Activated T-cell treated with anti-CD3 and anti-CD28 coated beads, Interleukin-2, amount 50 U/mL, for 4 hours (primary cell): Measurements from ENCODE around the gene TENM3. TPM values are rescaled to one million over a fixed set of nuclear protein-coding genes. Genes with fewer than 3 reads are reported as not detected.
"Not testable (repeated sequence)": the region's sequence is repeated elsewhere in the genome, so short reads cannot be mapped to it uniquely, and the experiment has no call there.

Experiments used
- ATAC-seq, 2 donors: fragments of 200-7000 bp; cut with Tn5 transposase; one replicate each; pipeline ENCODE4 v1.10.0; 2021
- DNase-seq: peaks from one replicate; pipeline ENCODE4 v3.0.0-alpha.2; 2020
- H3K27me3 Mint-ChIP-seq: one replicate; pipeline ENCODE4 v1.8.0; 2021; ENCODE audit warnings: low read depth, mixed read lengths
- H3K36me3 Mint-ChIP-seq: one replicate; pipeline ENCODE4 v1.8.0; 2022; ENCODE audit warnings: mixed read lengths; ENCODE audit not compliant: insufficient read depth
- H3K4me1 Mint-ChIP-seq: one replicate; pipeline ENCODE4 v1.8.0; 2021; ENCODE audit warnings: low read depth, mixed read lengths
- H3K4me3 Mint-ChIP-seq: one replicate; pipeline ENCODE4 v1.8.0; 2021; ENCODE audit warnings: mild to moderate bottlenecking, moderate library complexity, mixed read lengths
- H3K9me3 Mint-ChIP-seq: one replicate; pipeline ENCODE4 v1.8.0; 2021; ENCODE audit warnings: mixed read lengths
- total RNA-seq, 3 donors: library from RNA; stranded (reverse); gene quantifications; one replicate each; pipeline ENCODE4 v1.2.1, GENCODE V29; 2021

The TENM3 gene
- total RNA-seq, 3 donors from 2014 or later = 0.03 to 0.14 (median 0.13) TPM

DNA sequence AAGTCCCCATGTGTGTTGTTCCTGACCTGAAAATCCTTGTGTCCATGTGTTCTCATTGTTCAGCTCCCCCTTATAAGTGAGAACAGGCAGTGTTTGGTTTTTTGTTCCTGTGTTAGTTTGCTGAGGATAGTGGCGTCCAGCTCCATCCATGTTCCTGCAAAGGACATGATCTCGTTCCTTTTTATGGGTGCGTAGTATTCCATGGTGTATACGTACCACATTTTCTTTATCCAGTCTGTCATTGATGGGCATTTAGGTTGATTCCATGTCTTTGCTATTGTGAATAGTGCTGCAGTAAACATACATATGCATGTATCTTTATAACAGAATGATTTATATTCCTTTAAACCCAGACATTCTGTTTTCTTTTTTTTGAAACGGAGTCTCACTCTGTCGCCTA is 6.2 kb upstream of the TENM3 start:
- H3K36me3 Mint-ChIP-seq, ATAC-seq, DNase-seq, H3K4me3 Mint-ChIP-seq, H3K4me1 Mint-ChIP-seq, H3K27me3 Mint-ChIP-seq, H3K9me3 Mint-ChIP-seq: not testable (repeated sequence)

DNA sequence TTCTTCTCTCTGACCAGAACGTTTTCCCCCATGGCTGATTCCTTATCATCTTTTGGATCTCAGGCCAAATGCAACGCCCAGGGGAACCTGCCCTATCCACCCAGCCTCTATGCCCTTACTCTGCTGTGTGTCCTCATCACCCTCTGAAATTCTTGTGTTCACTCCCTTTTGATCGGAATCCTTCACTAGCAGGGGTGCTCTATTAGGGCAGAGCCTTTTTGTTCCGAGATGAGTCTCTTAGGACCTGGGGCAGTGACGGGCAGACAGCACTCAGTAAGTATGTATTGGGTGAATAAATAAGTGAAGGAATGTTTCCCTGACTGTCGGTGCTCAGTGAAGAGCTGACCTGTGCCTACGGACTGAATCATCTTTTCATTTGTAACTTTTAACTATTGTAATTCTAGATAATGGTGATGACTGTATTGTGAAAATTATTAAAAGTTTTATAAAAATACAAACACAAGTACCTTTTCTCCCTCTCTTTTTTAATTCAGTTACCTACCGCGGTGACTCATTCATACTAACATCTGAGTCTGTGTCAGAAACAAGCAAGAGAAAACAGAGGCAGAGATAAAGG is 4.8 kb upstream of the TENM3 start:
- no peak for ATAC-seq
- H3K27me3 Mint-ChIP-seq = no peaks in the 10 kb centered on the region
- H3K9me3 Mint-ChIP-seq = peaks cover 6% of the 10 kb centered on the region
- H3K36me3 Mint-ChIP-seq = peaks cover 2% of the 10 kb centered on the region
- H3K4me3 Mint-ChIP-seq = no peak overlapping the region
- H3K4me1 Mint-ChIP-seq = no peaks in the 10 kb centered on the region
- no peak for DNase-seq

DNA sequence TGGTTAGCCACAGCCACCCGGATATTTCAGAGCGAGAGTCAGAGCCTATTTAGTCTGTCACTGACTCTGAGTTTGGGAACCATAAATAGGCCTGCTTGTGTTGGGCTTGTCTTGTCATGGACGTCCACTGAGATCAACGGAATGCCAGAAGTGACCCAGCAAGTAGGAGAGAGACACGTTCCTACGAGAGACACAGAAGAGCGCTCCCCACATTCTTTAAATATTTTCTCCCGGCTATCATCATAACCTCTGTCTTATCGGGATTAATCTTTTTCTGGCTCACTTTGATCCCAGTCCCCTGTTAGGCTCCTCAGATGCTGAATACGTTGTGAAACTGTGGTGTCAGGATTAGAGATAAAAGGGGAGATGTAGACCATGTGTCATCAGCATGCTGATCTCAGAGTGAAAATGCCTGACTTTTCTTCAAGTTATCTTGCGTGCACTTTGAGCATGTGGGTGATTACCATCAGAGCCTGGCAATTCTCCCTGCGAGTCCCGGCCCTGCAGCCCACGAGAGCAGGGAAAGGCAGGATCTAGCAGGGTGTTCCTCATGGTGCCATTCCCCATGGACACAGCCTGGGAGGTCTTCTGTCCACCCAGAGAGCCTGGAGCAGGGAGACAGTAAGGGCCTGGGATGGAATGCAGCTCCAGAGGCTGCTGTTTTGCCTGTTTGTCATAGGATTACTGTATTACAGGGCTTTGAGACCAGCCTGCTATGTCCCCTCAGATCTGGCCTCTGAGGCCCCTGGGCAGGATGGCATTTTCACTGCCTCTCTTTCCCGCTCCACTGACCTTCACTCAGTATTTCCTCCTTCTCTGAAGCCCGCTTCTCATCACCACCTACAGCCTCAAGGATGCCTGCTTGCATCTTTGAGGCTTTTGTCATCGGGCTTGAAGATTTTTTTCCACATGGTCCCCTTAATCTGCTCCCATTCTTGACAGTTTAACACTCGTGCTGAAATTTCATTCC is 2.8 kb upstream of the TENM3 start:
- H3K36me3 Mint-ChIP-seq = peaks cover 2% of the 10 kb centered on the region
- DNase-seq (no peak), ATAC-seq (no peak)
- no peaks in the 10 kb centered on the region for H3K27me3 Mint-ChIP-seq
- peaks cover 8% of the 10 kb centered on the region for H3K9me3 Mint-ChIP-seq
- no peak overlapping the region for H3K4me3 Mint-ChIP-seq
- no peaks in the 10 kb centered on the region for H3K4me1 Mint-ChIP-seq

DNA sequence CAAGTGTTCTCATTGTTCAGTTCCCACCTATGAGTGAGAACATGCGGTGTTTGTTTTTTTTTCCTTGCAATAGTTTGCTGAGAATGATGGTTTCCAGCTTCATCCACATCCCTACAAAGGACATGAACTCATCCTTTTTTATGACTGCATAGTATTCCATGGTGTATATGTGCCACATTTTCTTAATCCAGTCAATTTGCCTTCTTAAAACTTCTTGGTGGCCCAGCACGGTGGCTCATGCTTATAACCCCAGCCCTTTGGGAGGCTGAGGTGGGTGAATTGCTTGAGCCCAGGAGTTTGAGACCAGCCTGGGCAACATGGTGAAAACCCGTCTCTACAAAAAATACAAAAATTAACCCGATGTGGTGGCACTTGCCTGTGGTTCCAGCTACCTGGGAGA is 942 bp upstream of the TENM3 start:
- DNase-seq, H3K4me1 Mint-ChIP-seq: not testable (repeated sequence)
- peaks cover 13% of the 10 kb centered on the region for H3K9me3 Mint-ChIP-seq

DNA sequence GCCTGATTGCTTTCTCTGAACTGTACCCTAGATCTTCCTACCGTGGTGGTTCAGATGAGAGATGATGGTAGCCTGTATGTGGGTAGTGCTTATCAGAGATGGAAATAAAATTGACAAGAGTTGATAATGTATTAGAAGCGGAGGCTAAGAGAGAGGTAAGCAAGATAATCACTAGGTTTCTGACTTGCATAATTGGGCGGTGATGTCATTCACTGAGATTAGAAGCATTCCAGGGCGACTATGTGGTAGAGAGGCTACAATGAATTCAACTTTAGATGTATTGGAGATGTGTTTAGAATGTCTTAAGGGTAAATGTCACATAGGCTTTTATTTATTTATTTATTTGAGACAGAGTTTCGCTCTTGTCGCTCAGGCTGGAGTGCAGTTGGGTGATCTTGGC is 415 bp upstream of the TENM3 start:
- no peak for ATAC-seq
- Mint-ChIP-seq H3K4me1 (no peaks in the 10 kb centered on the region), H3K9me3 (peaks cover 13% of the 10 kb centered on the region), H3K4me3 (no peak overlapping the region), H3K27me3 (no peaks in the 10 kb centered on the region), H3K36me3 (peaks cover 2% of the 10 kb centered on the region)
- no peak for DNase-seq

More for the DNA sequence above, 942 bp upstream of the TENM3 start:
- H3K36me3 Mint-ChIP-seq, H3K4me3 Mint-ChIP-seq, H3K27me3 Mint-ChIP-seq, ATAC-seq: not testable (repeated sequence)

DNA sequence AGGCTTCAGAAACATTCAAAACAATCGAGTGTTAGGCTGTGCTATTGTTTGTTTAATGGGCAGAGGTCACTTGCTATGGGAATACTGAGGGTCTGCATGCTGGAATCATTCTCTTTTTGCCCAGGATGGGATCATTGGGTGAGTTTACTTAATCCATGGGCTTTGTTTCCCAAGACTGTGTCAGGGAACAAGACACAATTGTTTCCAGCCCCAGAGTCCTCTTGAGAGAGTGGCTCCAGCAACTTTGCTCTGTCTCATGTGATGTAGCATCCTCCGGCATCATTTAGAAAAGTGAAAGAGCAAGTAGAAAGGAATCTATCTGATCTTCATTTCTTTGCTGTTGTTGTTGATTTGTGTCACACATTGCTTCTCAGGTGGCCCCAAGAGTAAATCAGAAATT is 1.8 kb downstream of the TENM3 start:
- Mint-ChIP-seq H3K9me3 (peaks cover 13% of the 10 kb centered on the region), H3K4me1 (no peaks in the 10 kb centered on the region), H3K36me3 (peaks cover 2% of the 10 kb centered on the region), H3K4me3 (no peak overlapping the region), H3K27me3 (no peaks in the 10 kb centered on the region)
- ATAC-seq (no peak), DNase-seq (no peak)

DNA sequence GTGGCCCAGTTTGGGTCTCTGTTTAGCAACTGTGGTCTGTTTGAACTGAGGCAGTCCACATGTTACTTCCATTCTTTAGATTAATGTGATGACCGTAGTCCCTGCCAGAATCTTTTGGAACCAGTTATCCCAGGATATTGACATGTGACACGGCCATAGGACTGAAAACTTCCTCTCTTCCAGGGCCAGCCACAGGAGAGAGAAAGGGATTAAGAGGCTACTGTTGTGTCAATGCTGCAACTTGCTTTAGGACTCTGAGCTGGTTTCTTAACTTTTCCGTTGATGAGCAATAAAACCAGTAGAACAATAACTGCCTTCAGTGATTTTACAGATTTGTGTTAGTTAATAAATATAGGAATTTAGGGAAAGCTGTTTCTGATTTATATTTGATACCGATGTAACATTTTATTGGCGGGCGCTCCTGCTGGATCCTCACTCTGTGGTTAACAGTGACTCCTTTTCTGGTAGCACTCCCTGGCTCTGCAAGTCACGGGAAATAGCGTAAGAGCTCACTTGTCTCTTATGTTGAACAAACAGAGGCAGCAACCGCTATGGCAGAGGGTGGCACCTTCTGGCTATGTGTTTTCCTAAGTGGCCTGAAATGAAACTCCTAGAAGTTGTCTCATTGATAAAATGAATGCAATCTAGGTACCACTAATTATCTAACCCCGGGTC is 2.5 kb downstream of the TENM3 start:
- no peak overlapping the region for H3K4me3 Mint-ChIP-seq
- peaks cover 13% of the 10 kb centered on the region for H3K9me3 Mint-ChIP-seq
- ATAC-seq (no peak), DNase-seq (no peak)
- no peaks in the 10 kb centered on the region for H3K4me1 Mint-ChIP-seq
- peaks cover 2% of the 10 kb centered on the region for H3K36me3 Mint-ChIP-seq
- no peaks in the 10 kb centered on the region for H3K27me3 Mint-ChIP-seq

DNA sequence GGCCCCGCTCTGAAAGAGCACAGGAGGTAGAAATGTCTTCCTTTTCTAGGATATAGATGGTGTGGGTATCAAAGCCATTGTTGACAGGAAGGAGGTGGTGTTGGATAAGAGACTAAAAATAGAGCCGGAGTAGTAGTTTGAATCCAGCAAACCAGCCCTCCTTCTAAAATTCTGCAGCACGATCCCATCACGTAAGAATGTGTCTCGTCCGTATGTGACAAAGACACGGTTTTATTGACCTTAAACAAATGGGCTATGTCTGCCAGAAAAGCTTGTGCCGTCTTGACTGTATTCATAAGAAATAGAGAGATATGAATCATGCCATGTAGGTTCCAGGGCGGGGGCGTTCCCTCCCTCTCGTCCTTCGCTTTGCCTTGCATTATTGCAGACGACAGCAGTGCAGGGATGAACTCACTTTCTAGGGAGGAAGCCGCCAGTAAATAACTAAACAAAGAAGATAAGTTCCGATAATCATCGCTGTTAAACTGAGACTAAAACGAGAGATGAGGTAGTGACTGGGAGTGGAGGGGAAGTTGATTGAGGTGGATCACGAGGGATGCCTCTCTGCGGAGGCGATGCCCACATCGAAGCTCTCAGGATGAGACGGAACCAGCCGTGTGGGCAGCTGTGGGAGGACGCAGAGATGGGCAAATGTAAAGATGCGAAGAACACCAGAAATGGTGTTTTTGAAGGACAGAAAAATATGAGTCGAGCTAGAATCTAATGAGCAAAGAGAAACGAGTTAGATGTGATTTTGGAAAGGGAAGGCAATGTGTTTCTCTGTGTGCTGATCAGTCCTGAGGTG is 3.4 kb downstream of the TENM3 start:
- Mint-ChIP-seq H3K9me3 (peaks cover 13% of the 10 kb centered on the region), H3K4me3 (no peak overlapping the region), H3K4me1 (no peaks in the 10 kb centered on the region), H3K36me3 (peaks cover 2% of the 10 kb centered on the region), H3K27me3 (no peaks in the 10 kb centered on the region)
- DNase-seq (no peak), ATAC-seq (no peak)

DNA sequence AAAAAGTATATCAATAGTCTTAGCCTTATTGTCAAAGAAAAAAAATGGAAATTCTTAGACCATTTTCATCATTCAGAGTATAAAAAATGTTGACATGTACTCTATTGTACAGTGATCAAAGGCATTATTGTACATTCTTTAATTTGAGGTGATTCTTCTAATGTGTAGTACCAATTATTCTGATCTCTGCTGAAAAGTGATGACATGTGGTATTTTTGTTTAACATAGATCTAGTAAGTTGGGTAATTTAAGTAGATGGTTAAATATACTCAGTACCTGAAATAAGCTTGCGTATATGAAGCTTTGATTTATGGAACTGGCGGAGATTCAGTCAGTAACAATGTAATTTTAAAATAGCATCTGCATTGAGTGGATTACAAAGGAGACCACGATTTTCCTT is 5.1 kb downstream of the TENM3 start:
- Mint-ChIP-seq H3K4me1 (no peaks in the 10 kb centered on the region), H3K4me3 (no peak overlapping the region), H3K36me3 (peaks cover 2% of the 10 kb centered on the region), H3K27me3 (no peaks in the 10 kb centered on the region), H3K9me3 (peaks cover 8% of the 10 kb centered on the region)
- DNase-seq (no peak), ATAC-seq (no peak)

DNA sequence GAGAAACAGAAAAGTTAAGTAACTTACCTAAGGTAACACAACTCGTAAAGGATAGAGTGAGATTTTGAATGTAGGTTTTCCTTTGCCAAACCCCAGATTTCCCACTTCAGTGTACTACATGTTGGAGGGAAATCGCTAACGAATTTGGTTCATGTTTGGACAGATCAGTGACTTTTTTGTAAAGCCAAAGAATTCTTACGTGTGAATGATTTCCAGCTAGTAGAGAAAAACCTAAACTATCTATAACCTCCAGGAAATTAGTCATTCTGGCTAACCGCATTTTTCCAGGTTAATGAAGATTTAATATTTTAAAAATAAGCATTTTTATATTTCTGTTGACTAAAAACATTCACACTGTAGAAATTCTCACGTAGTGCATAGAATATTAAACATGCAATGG is 7.2 kb downstream of the TENM3 start:
- Mint-ChIP-seq H3K36me3 (no peaks in the 10 kb centered on the region), H3K4me1 (no peaks in the 10 kb centered on the region)
- no peak for DNase-seq

DNA sequence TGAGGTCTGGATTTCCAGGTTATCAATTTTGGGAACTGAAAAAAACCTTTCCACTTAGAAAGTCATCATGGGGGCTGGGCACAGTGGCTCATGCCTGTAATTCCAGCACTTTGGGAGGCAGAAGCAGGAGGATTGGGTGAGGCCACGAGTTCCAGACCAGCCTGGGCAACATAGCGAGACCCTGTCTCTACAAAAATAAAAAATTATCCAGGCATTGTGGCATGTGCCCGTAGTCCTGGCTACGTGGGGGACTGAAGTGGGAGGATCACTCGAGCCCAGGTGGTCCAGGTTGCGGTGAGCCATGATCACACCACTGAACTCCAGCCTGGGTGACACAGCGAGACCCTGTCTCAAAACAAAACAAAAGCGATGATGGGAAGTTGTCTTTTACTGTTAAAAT is 7.9 kb downstream of the TENM3 start:
- Mint-ChIP-seq H3K36me3 (no peaks in the 10 kb centered on the region), H3K9me3 (peaks cover 5% of the 10 kb centered on the region), H3K27me3 (no peaks in the 10 kb centered on the region), H3K4me3 (no peak overlapping the region), H3K4me1 (no peaks in the 10 kb centered on the region)
- DNase-seq (no peak), ATAC-seq (no peak)

More for the DNA sequence above, 7.2 kb downstream of the TENM3 start:
- H3K9me3 Mint-ChIP-seq = peaks cover 5% of the 10 kb centered on the region
- ATAC-seq = no peak
- no peaks in the 10 kb centered on the region for H3K27me3 Mint-ChIP-seq
- H3K4me3 Mint-ChIP-seq = no peak overlapping the region

DNA sequence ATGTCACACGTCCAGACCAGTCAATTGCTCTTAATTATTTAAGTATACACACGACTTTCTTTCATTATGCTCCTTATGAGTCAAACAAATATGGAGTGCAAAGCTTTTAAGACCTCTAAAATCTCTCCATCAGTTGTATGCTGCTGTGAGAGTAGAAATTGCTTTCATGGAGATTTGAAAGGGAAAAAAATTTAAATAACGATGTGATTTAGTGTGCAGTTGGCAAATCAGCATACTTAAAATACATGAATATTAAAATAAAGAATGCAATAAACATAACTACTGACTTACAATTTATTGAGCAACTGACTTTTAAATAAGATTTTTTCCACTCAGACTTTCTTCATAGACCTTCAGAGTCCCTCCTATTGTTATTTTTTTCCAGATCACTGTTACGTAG is 9.0 kb downstream of the TENM3 start:
- H3K4me1 Mint-ChIP-seq = no peaks in the 10 kb centered on the region
- no peak overlapping the region for H3K4me3 Mint-ChIP-seq
- DNase-seq (no peak), ATAC-seq (no peak)
- no peaks in the 10 kb centered on the region for H3K36me3 Mint-ChIP-seq
- no peaks in the 10 kb centered on the region for H3K9me3 Mint-ChIP-seq
- no peaks in the 10 kb centered on the region for H3K27me3 Mint-ChIP-seq

DNA sequence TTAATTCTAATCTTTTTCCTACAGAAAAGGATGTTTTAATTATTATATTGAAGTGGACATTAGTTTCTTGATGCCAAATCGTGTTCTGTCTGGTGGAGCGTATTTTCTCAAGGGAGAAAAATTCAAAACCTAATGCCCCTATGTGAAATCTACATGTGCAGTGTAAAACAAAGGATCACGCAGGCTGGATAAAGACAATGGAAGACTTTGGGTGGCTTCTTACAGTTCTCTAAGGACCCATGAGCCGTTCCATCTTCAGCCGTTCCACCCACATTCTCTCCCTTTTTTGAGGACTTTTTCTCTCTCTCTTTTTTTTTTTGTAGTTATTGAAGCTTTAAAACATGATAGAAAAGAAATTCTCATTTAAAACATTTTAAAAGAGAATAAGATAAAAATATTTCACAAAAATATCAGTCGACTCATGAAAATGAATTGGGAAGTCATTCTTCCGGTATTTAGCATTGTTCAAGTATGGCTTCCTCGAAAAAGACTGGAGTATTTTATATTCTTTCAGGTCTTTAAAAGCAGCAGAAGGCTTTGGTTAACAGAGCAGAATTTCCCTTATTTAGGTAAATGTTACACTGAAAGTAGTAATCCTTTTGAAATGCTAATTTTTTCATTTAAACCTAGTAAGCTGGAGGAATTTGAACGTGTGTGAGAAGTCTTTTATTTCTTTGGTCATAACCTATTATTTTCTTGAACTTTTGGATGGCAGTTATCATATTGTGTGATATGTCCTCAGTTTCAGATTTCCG is 11.0 kb downstream of the TENM3 start:
- Mint-ChIP-seq H3K27me3 (no peaks in the 10 kb centered on the region), H3K36me3 (no peaks in the 10 kb centered on the region), H3K4me3 (no peak overlapping the region), H3K4me1 (no peaks in the 10 kb centered on the region), H3K9me3 (no peaks in the 10 kb centered on the region)
- no peak for DNase-seq
- no peak for ATAC-seq
